H1 (cell line): ENCODE data around the gene DDT. TPM values are rescaled to one million over a fixed set of nuclear protein-coding genes. Genes with fewer than 3 reads are reported as not detected.

Experiments used
- CTCF ChIA-PET: fragments of 300-600 bp; sonication (Branson Sonifier 250); formaldehyde crosslinking; loops from one replicate; lab custom pipeline; 2021; ENCODE audit not compliant: partially characterized antibody; lab: Charles Lee
- POLR2A ChIA-PET: fragments of 300-600 bp; sonication (Branson Sonifier 250); formaldehyde crosslinking; loops from one replicate; lab custom pipeline; 2021; ENCODE audit warnings: inconsistent platforms; ENCODE audit not compliant: partially characterized antibody; lab: Charles Lee
- DNase-seq, 2 experiments: peaks; one replicate each; pipeline versions ENCODE4 v3.0.0 to v3.0.0-alpha.2; 2010 to 2022; ENCODE audit warnings: low spot score in 2 of 2, low read depth in 1 of 2, mixed read lengths in 1 of 2
- FAIRE-seq: peaks from 2 replicates; lab custom pipeline; 2011; peaks lifted over from hg19 to GRCh38; lab: Jason Lieb, UNC
- H2AFZ ChIP-seq: 2 replicates; pipeline ENCODE4 v1.8.1; 2012; ENCODE audit warnings: low read length, inconsistent platforms
- H2AK5ac ChIP-seq: 2 replicates; pipeline ENCODE4 v1.6.1; 2013; ENCODE audit warnings: low read depth, low read length
- H2BK120ac ChIP-seq: replicated peaks from 2 replicates; pipeline ENCODE3; 2013; ENCODE audit warnings: low read depth, low read length, inconsistent platforms
- H2BK12ac ChIP-seq: 2 replicates; pipeline ENCODE4 v1.6.1; 2013; ENCODE audit warnings: low read depth, low read length
- H2BK15ac ChIP-seq: 2 replicates; pipeline ENCODE4 v1.6.1; 2013; ENCODE audit warnings: low read length
- H2BK20ac ChIP-seq: 2 replicates; pipeline ENCODE4 v1.6.1; 2013; ENCODE audit warnings: low read length
- H2BK5ac ChIP-seq: 2 replicates; pipeline ENCODE4 v1.6.1; 2013; ENCODE audit warnings: low read depth, low read length
- H3K14ac ChIP-seq: 2 replicates; pipeline ENCODE4 v1.6.1; 2013; ENCODE audit warnings: inconsistent platforms; ENCODE audit not compliant: insufficient read length
- H3K18ac ChIP-seq: 2 replicates; pipeline ENCODE4 v1.6.1; 2013; ENCODE audit warnings: low read length; ENCODE audit errors: extremely low read depth
- H3K23ac ChIP-seq: 2 replicates; pipeline ENCODE4 v1.6.1; 2013; ENCODE audit warnings: inconsistent platforms; ENCODE audit not compliant: insufficient read length
- H3K23me2 ChIP-seq: 2 replicates; pipeline ENCODE4 v1.6.1; 2013; ENCODE audit warnings: low read depth, low read length
- H3K27ac ChIP-seq: 2 replicates; pipeline ENCODE4 v1.6.1; 2011; ENCODE audit warnings: low read depth, low read length, inconsistent platforms
- H3K27me3 ChIP-seq, 4 experiments: replicated peaks in 1 of 4; 1 replicate in 1 of 4; 2 replicates in 3 of 4; pipeline versions ENCODE4 v1.6.1 to v1.8.1; 2011 to 2013; ENCODE audit warnings: low read length in 3 of 4, mild to moderate bottlenecking in 3 of 4, inconsistent platforms in 2 of 4, mixed read lengths in 2 of 4, moderate library complexity in 1 of 4; ENCODE audit not compliant: control insufficient read depth in 3 of 4, insufficient read depth in 3 of 4; ENCODE audit errors: extremely low read depth in 1 of 4
- H3K36me3 ChIP-seq, 4 experiments: 2 replicates each; pipeline versions ENCODE4 v1.6.1 to v1.8.1; 2011 to 2013; ENCODE audit warnings: mild to moderate bottlenecking in 4 of 4, low read length in 3 of 4, moderate library complexity in 2 of 4, control low read depth in 1 of 4, inconsistent platforms in 1 of 4; ENCODE audit not compliant: insufficient read depth in 4 of 4, control insufficient read depth in 2 of 4
- H3K4ac ChIP-seq: replicated peaks from 2 replicates; pipeline ENCODE3; 2013; ENCODE audit warnings: low read length, low read depth, mixed read lengths, inconsistent platforms; ENCODE audit not compliant: insufficient read length
- H3K4me1 ChIP-seq, 4 experiments: replicated peaks in 1 of 4; 1 replicate in 1 of 4; 2 replicates in 3 of 4; pipeline versions ENCODE4 v1.6.1 to v1.8.1; 2011 to 2013; ENCODE audit warnings: low read length in 3 of 4, inconsistent platforms in 2 of 4, mixed read lengths in 1 of 4; ENCODE audit not compliant: insufficient read depth in 4 of 4, control insufficient read depth in 3 of 4
- H3K4me2 ChIP-seq, 2 experiments: 2 replicates each; pipeline versions ENCODE4 v1.6.1 to v1.8.1; 2011 to 2013; ENCODE audit warnings: low read depth in 2 of 2, low read length in 2 of 2, control low read depth in 1 of 2, inconsistent platforms in 1 of 2, mild to moderate bottlenecking in 1 of 2; ENCODE audit not compliant: insufficient read depth in 1 of 2
- H3K4me3 ChIP-seq, 4 experiments: fragments of 200-600, 300-600 bp in 1 of 4; sonication (generic), shearing (Covaris generic), sonication (Bioruptor Twin) in 1 of 4; 2 replicates each; pipeline versions ENCODE4 v1.5.1 to v1.8.1; 2011 to 2016; ENCODE audit warnings: low read length in 4 of 4, low read depth in 3 of 4, control low read depth in 2 of 4, inconsistent platforms in 2 of 4, mild to moderate bottlenecking in 2 of 4, mixed read lengths in 1 of 4, moderate library complexity in 1 of 4; ENCODE audit not compliant: insufficient read depth in 2 of 4; ENCODE audit errors: extremely low read depth in 1 of 4
- H3K56ac ChIP-seq: replicated peaks from 2 replicates; pipeline ENCODE3; 2013; ENCODE audit warnings: low read depth, mild to moderate bottlenecking, mixed read lengths, low read length, inconsistent platforms; ENCODE audit not compliant: insufficient read length
- H3K79me1 ChIP-seq: 2 replicates; pipeline ENCODE4 v1.6.1; 2013; ENCODE audit warnings: low read depth, low read length, control low read depth
- H3K79me2 ChIP-seq, 2 experiments: 2 replicates each; pipeline versions ENCODE4 v1.6.1 to v1.8.1; 2012 to 2013; ENCODE audit warnings: low read length in 2 of 2, mild to moderate bottlenecking in 2 of 2, inconsistent platforms in 1 of 2; ENCODE audit not compliant: insufficient read depth in 2 of 2, control insufficient read depth in 1 of 2
- H3K9ac ChIP-seq, 4 experiments: replicated peaks in 1 of 4; 1 replicate in 1 of 4; 2 replicates in 3 of 4; pipeline versions ENCODE4 v1.6.1 to v1.8.1; 2011 to 2013; ENCODE audit warnings: low read depth in 3 of 4, low read length in 3 of 4, control low read depth in 2 of 4, mild to moderate bottlenecking in 2 of 4, moderate library complexity in 2 of 4, inconsistent platforms in 1 of 4; ENCODE audit errors: extremely low read depth in 1 of 4
- H3K9me3 ChIP-seq, 2 experiments: 2 replicates each; pipeline versions ENCODE4 v1.6.1 to v1.8.1; 2012 to 2013; ENCODE audit warnings: mild to moderate bottlenecking in 2 of 2, moderate library complexity in 2 of 2, control low read depth in 1 of 2, inconsistent platforms in 1 of 2, low read depth in 1 of 2, low read length in 1 of 2, mixed read lengths in 1 of 2; ENCODE audit not compliant: insufficient read depth in 2 of 2
- H4K20me1 ChIP-seq, 2 experiments: replicated peaks in 1 of 2; 2 replicates each; pipeline versions ENCODE3 to v1.8.1; 2011 to 2013; ENCODE audit warnings: inconsistent platforms in 2 of 2, low read length in 2 of 2, mild to moderate bottlenecking in 1 of 2; ENCODE audit not compliant: insufficient read depth in 2 of 2, control insufficient read depth in 1 of 2
- H4K5ac ChIP-seq: 2 replicates; pipeline ENCODE4 v1.6.1; 2013; ENCODE audit warnings: low read length, low read depth, mixed read lengths, inconsistent platforms; ENCODE audit not compliant: insufficient read length
- H4K8ac ChIP-seq: 2 replicates; pipeline ENCODE4 v1.8.0; 2013; ENCODE audit warnings: mild to moderate bottlenecking, moderate library complexity, low read length, inconsistent platforms; ENCODE audit not compliant: insufficient read depth; ENCODE audit errors: extremely low read depth
- H4K91ac ChIP-seq: replicated peaks from 2 replicates; pipeline ENCODE3; 2013; ENCODE audit warnings: low read length, mixed read lengths, inconsistent platforms; ENCODE audit not compliant: insufficient read length
- ASH2L ChIP-seq: fragments of 200-600, 300-600 bp; sonication (generic); IDR thresholded peaks from one replicate; pipeline ENCODE4 v1.7.1; 2017; ENCODE audit warnings: low read length
- EP300 ChIP-seq, 2 experiments: IDR thresholded peaks; 1 replicate in 1 of 2; 2 replicates in 1 of 2; pipeline ENCODE4 v1.6.1; 2011 to 2012; ENCODE audit warnings: low read depth in 2 of 2, low read length in 2 of 2, mild to moderate bottlenecking in 2 of 2, borderline replicate concordance in 1 of 2, inconsistent platforms in 1 of 2, moderate library complexity in 1 of 2
- KDM1A ChIP-seq: fragments of 200-600, 300-600 bp; sonication (generic); IDR thresholded peaks from 2 replicates; pipeline ENCODE4 v1.7.1; 2016; ENCODE audit warnings: mild to moderate bottlenecking, low read length, borderline replicate concordance
- KDM5A ChIP-seq: fragments of 200-600 bp; IDR thresholded peaks from 2 replicates; pipeline ENCODE4 v1.7.1; 2012; ENCODE audit warnings: mild to moderate bottlenecking, low read length, inconsistent platforms, mixed read lengths
- SIRT6 ChIP-seq: IDR thresholded peaks from one replicate; pipeline ENCODE4 v1.7.1; 2012; ENCODE audit warnings: low read length, inconsistent platforms
- SP2 ChIP-seq: IDR thresholded peaks from 2 replicates; pipeline ENCODE4 v1.6.1; 2012; ENCODE audit warnings: mild to moderate bottlenecking, low read length, inconsistent platforms
- WGBS, 2 experiments: shearing (Covaris generic) in 1 of 2; methylation state at CpG; one replicate each; pipeline versions ENCODE4 v1.1.6 to v1.1.7; 2013 to 2015; ENCODE audit warnings: low lambda C conversion rate in 2 of 2, mixed read lengths in 2 of 2, inconsistent platforms in 1 of 2, low coverage in 1 of 2, missing lambda C conversion rate in 1 of 2; ENCODE audit not compliant: insufficient replicate concordance in 2 of 2, insufficient coverage in 1 of 2, insufficient read length in 1 of 2; ENCODE audit errors: extremely low coverage in 1 of 2, missing lambda C conversion rate in 1 of 2; 5-methylcytosine and 5-hydroxymethylcytosine counted together
- polyA plus RNA-seq, 7 experiments: library from polyadenylated mRNA; depleted of rRNA in 3 of 7; stranded (reverse) in 5 of 7; unstranded in 2 of 7; fragments of >200 nt in 5 of 7; fragments of 200-250 nt in 2 of 7; gene quantifications; 1 replicate in 5 of 7; 2 replicates in 1 of 7; 4 replicates in 1 of 7; pipeline versions ENCODE4 v1.2.1 to v1.2.3, GENCODE V29; 2011 to 2013; ENCODE audit warnings: missing spikeins in 2 of 7, mixed read lengths in 2 of 7
- total RNA-seq: library from RNA; stranded (reverse); fragmentation: NEBNext Ultra II Directional; extraction: Animal tissue kit (Norgen Biotek cat#: 25700); gene quantifications from 2 replicates; pipeline ENCODE4 v1.2.1, GENCODE V29; 2021
- TF ChIP-seq, protein P1 (sequence below), 3 experiments: IDR thresholded peaks; 1 replicate in 2 of 3; 2 replicates in 1 of 3; pipeline versions ENCODE4 v1.5.1 to v1.6.1; 2011; ENCODE audit warnings: low read length in 3 of 3, mild to moderate bottlenecking in 3 of 3, inconsistent platforms in 2 of 3, low read depth in 1 of 3, moderate library complexity in 1 of 3; ENCODE audit not compliant: insufficient read depth in 1 of 3; ENCODE audit errors: control extremely low read depth in 1 of 3
- TF ChIP-seq, protein P2 (sequence below): IDR thresholded peaks from 2 replicates; pipeline ENCODE4 v1.6.1; 2012; ENCODE audit warnings: inconsistent platforms

DDT gene
- total and polyA plus RNA-seq, 2 of the 8 experiments (the other 6 are each of a cell fraction or from before 2014, with no cell fraction given) = 106 to 341 TPM

DNA sequence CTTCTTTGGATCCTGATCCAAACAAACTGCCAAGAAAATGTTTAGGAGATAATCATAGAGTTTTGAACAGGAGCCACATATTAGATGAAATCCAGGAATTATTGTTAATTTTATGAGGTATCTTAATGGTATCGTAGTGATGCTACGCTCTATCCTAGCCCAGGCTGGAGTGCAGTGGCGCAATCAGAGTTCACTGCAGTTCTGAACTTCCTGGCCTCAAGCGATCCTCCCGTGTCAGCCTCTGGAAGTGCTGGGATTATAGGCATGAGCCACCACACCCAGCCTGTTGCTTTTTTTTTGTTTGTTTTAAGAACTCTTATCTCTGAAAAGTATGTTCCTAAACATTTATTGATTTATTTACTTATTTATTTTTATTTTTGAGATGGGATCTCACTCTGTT, 28.6 kb upstream of the DDT start:
- Histone ChIP-seq H2BK5ac (no peak overlapping the region), H2BK12ac (no peak overlapping the region), H2BK120ac (no peak overlapping the region), H2AFZ (no peak overlapping the region), H3K4me3 (no peak overlapping the region), H2BK20ac (no peak overlapping the region), H3K18ac (no peak overlapping the region), H3K79me1 (no peaks in the 10 kb centered on the region), H3K23me2 (no peaks in the 10 kb centered on the region), H3K9ac (no peak overlapping the region), H3K14ac (no peak overlapping the region), H3K4me1 (peaks cover 0 to 3% (median 0%) of the 10 kb centered on the region in 4 experiments; a peak in 3 of 7 replicates), H4K20me1 (no peaks in the 10 kb centered on the region), H4K8ac (no peak overlapping the region), H4K91ac (no peak overlapping the region), H4K5ac (no peak overlapping the region), H3K27me3 (peaks cover 0 to 3% (median 0%) of the 10 kb centered on the region in 4 experiments; a peak in 3 of 7 replicates), H3K4ac (no peak overlapping the region), H3K27ac (no peak overlapping the region), H3K4me2 (no peak overlapping the region), H2BK15ac (no peak overlapping the region), H2AK5ac (no peak overlapping the region), H3K56ac (no peak overlapping the region), H3K9me3 (no peaks in the 10 kb centered on the region; a peak in 1 of 4 replicates), H3K23ac (no peak overlapping the region), H3K79me2 (no peaks in the 10 kb centered on the region), H3K36me3 (no peaks in the 10 kb centered on the region)
- DNase-seq (no peak), FAIRE-seq (no peak)
- ChIA-PET POLR2A (no interaction called here), CTCF (interaction anchor here (0.6 to 0.7 kb wide), 2 partner anchors 51 to 59 kb away, joined by 3 read pairs; no protein-coding TSS in a partner anchor)
- TF ChIP-seq, protein P1, sequence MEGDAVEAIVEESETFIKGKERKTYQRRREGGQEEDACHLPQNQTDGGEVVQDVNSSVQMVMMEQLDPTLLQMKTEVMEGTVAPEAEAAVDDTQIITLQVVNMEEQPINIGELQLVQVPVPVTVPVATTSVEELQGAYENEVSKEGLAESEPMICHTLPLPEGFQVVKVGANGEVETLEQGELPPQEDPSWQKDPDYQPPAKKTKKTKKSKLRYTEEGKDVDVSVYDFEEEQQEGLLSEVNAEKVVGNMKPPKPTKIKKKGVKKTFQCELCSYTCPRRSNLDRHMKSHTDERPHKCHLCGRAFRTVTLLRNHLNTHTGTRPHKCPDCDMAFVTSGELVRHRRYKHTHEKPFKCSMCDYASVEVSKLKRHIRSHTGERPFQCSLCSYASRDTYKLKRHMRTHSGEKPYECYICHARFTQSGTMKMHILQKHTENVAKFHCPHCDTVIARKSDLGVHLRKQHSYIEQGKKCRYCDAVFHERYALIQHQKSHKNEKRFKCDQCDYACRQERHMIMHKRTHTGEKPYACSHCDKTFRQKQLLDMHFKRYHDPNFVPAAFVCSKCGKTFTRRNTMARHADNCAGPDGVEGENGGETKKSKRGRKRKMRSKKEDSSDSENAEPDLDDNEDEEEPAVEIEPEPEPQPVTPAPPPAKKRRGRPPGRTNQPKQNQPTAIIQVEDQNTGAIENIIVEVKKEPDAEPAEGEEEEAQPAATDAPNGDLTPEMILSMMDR (IDR thresholded peaks at IDR 0.05; ENCODE audit: control extremely low read depth in 1 of 3, insufficient read depth in 1 of 3, low read depth in 1 of 3, low read length in 3 of 3) = no peak
- TF ChIP-seq KDM5A = no peak
- no peak for TF ChIP-seq KDM1A
- no peak for TF ChIP-seq EP300 (IDR thresholded peaks at IDR 0.05; ENCODE audit: borderline replicate concordance in 1 of 2, low read depth in 2 of 2, low read length in 2 of 2)
- TF ChIP-seq SIRT6 = no peak
- TF ChIP-seq, protein P2, sequence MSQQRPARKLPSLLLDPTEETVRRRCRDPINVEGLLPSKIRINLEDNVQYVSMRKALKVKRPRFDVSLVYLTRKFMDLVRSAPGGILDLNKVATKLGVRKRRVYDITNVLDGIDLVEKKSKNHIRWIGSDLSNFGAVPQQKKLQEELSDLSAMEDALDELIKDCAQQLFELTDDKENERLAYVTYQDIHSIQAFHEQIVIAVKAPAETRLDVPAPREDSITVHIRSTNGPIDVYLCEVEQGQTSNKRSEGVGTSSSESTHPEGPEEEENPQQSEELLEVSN = no peak
- no peak for TF ChIP-seq SP2
- no peak for TF ChIP-seq ASH2L
- 90% methylated on average over 5 of the region's 5 CpGs; no CpG with 5 or more reads in 1 of the 2 experiments for WGBS, 2 experiments
